HUDEP-2 (cell line): Measurements from ENCODE around the gene NDUFS8.

Source experiments
- DNase-seq, 76 experiments: peaks; one replicate each; lab custom pipeline; 2025; ENCODE audit not compliant: unreplicated experiment in 76 of 76; lab: John Stamatoyannopoulos, UW

NDUFS8 gene

GRCh38 chr11:68014947-68015447 lies 15.5 kb upstream of the NDUFS8 start:
- DNase-seq = no peak

GRCh38 chr11:68015467-68015866 lies 15.0 kb upstream of the NDUFS8 start:
- DNase-seq = no peak

- DNase-seq = no peak
These were observed 14.1 kb upstream of the NDUFS8 start for GRCh38 chr11:68016161-68016903.

DNA sequence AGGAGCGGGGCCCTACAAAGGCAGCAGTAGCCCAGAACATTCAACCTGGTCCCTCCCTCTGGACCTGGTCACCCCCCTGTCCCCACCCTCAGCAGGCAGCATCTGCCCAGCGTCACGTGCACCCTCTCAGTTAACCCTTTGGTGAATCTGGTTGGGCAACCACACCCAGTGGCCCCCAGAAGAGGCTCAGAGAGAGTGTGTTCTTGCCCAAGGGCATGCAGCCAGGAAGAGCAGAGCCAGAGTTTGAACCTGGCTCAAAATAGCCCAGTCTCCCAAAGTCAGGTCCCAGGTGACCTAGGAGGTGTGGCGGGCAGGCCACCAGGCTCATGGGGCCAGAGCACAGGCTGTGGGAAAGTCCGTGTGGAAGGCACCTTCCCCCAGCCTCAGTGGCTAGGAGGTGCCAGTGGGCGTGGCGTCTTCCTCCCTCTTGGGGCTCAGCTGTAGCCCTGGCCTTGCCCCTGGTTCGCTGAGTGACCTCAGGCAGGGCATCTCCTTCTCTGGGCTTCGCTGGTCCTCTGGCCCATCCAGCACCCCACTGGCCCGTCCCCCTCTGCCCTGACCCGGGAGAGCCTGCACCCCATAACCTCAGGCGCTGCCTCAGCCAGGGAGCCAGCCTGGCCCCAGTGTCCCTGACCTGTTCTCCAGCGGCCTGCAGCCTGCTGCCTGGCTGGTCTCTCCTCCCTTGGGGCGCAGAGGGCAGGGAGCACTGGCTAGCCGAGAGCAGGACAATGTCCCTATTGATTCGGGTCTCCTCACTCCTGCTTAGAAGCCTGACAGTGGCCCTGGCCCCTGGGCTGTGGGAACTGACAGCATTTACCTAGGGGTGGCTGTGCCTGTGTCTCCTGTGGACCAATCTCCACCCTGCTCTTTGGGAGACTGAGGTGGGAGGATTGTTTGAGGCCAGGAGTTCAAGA lies 13.3 kb upstream of the NDUFS8 start:
- DNase-seq = peak in 50 of 76 experiments; percentile 12 to 68 (median 39)

DNA sequence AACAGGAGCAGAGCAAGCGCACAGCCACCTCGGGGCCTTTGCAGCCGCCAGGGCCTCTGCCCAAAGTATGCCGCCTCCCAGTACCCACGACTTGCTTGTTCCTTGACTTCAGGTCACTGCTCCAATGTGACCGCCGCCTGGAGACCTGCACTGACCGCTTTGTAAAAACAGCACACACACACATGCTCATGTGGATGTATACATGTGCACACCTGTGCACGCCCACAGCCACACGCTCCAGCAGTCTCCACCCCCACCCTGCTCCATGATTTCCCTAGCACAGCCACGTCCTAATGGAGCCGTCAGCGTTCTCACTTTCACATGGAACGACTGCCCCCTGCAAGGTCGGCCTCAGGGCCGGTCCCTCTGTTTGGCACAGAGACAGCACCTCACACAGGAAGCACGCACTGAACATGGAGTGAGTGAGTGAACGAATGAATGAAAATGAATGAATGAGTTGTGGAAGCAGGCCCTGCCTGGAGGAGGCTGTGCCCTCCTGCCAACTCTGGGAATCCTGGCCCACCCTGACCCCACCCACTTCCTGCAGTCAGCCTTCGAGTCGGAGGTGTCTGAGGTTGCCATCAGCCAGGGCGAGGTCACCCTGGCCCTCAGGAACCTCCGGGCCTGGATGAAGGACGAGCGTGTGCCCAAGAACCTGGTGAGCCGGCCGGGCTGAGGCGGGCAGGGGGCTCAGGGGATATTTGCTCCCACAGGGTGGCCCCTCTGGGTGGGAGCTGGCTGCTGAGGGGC lies 12.3 kb upstream of the NDUFS8 start:
- no peak for DNase-seq

DNA sequence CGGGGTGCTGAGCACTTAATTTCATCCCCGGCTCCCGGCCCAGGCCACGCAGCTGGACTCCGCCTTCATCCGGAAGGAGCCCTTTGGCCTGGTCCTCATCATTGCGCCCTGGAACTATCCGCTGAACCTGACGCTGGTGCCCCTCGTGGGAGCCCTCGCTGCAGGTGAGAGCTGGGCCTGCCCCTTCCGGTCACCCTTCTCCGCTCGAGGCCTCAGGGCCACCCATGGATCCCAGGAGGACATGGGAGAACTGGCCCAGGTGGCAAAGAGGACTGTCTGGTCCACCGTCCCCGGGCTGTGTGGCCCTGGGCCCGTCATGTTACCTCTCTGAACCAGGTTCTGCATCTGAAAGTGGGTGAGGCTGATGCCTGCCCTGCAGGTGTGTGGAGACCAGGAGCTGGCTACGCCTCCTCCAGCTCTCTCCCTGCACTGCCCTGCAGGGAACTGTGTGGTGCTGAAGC lies 11.7 kb upstream of the NDUFS8 start:
- no peak for DNase-seq

- no peak for DNase-seq
These were observed 11.0 kb upstream of the NDUFS8 start for GRCh38 chr11:68019486-68019885.

DNA sequence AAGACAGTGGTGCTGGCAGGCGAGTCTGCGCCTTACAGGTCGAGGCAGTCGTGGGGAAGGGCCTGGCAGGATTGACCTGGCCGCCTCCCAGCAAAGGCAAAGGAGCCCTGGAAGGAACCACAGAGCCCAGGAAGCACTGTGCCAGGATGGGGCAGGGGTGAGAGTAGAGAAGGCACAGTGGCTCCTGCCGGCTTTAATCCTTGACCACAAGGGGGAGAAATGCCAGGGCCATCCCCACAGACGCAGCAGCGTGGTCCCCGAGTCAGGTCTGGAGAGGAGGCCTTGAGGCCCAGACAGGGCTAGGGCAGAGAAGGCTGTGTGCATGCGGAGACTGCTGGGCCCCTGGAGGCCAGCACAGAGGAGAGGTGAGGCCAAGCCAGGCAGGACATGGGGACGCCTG lies 9.9 kb upstream of the NDUFS8 start:
- peak in 17 of 76 experiments; percentile 11 to 43 (median 26) for DNase-seq

DNA sequence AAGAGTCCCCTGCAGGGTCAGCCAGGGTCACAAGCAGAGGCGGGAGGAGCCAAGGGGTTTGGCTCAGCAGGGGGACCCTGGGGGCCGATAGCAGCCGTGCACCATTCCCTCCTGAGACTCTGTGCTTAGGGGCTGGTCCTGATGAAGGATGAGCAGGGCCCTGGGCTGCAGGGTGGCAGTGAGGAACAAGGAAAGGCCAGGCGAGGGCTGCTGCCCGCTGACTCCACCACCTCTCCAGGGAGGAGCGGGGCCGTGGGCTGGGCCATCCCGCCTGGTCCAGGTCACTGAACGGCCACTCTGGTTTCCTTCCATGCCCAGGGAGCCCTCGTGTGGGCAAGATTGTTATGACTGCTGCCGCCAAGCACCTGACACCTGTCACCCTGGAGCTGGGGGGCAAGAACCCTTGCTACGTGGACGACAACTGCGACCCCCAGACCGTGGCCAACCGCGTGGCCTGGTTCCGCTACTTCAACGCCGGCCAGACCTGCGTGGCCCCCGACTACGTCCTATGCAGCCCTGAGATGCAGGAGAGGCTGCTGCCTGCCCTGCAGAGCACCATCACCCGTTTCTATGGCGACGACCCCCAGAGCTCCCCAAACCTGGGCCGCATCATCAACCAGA lies 9.2 kb upstream of the NDUFS8 start:
- no peak for DNase-seq

DNA sequence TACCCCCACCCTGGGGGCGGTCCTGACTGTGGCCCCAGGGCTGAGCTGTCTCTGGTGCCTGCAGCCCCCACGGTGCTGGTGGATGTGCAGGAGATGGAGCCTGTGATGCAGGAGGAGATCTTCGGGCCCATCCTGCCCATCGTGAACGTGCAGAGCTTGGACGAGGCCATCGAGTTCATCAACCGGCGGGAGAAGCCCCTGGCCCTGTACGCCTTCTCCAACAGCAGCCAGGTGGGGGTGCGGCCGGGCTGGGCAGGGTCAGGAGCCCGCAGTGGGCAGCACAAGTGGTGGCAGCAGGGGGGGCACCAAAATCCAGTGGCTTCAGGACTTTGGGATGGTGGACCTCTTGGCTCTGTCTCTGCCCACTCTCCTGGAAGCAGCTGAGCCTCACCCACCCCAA lies 8.0 kb upstream of the NDUFS8 start:
- no peak for DNase-seq

- DNase-seq = no peak
These were observed 6.0 kb upstream of the NDUFS8 start for GRCh38 chr11:68024508-68024907.

GRCh38 chr11:68025047-68025446 lies 5.4 kb upstream of the NDUFS8 start:
- DNase-seq = peak in 10 of 76 experiments; percentile 8 to 31 (median 18)

GRCh38 chr11:68026391-68027105 lies 3.9 kb upstream of the NDUFS8 start:
- no peak for DNase-seq

- no peak for DNase-seq
These were observed 2.8 kb upstream of the NDUFS8 start for GRCh38 chr11:68027667-68028066.

GRCh38 chr11:68028802-68029545 lies 1.5 kb upstream of the NDUFS8 start:
- DNase-seq = no peak

DNA sequence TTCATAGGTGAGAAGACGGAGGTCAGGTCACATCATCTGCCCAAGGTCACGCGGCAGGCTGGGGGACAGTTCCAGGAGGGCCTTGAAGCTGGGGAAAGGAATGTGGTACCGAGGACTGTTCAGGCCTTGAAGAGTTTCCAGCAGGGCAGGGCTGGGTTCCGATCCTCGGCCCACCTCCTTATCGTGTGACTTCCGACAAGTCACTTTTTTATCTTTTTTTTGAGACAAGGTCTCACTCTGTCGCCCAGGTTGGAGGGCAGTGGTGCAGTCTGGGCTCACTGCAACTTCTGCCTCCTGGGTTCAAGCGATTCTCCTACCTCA lies 623 bp downstream of the NDUFS8 start:
- peak in 42 of 76 experiments; percentile 14 to 67 (median 38) for DNase-seq

GRCh38 chr11:68032003-68032402 lies 1.5 kb downstream of the NDUFS8 start:
- no peak for DNase-seq

DNA sequence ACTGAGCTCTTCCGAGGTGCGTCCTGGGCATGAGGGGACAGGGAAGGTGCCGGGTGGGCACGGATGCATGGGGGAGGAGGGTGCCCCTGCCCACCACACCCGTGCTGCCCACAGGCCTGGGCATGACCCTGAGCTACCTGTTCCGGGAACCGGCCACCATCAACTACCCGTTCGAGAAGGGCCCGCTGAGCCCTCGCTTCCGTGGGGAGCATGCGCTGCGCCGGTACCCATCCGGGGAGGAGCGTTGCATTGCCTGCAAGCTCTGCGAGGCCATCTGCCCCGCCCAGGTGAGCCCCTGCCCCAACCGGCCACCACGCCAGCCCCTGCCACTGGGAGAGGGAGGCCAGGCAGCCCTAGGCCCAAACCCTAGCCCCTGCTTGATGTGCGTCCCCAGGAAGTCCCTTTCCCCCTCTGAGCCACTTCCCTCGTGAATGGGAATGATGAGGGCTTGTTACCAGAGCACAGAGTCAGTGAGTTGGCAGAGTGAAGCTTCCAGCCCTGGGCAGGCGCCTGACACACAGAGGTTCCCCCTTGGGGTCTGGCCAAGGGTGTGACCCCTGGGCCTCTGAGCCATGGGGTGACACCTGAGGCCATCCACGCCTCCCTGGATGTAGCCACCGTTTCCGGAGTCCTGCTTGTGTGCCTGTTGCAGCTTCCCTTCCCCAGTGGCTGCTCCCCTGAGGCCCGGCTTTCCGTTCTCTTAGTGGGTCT lies 2.7 kb downstream of the NDUFS8 start:
- no peak for DNase-seq

GRCh38 chr11:68033708-68034045 lies 3.2 kb downstream of the NDUFS8 start:
- no peak for DNase-seq
